Pericardium fibroblast (primary cell): ENCODE results near the gene HLTF. TPM values are rescaled to one million over a fixed set of nuclear protein-coding genes. Genes with fewer than 3 reads are reported as not detected.

Experiments
- total RNA-seq: library from RNA; depleted of rRNA; stranded (reverse); fragments of >200 nt; gene quantifications from 2 replicates; pipeline ENCODE4 v1.2.3, GENCODE V29; 2015

Gene HLTF, protein sequence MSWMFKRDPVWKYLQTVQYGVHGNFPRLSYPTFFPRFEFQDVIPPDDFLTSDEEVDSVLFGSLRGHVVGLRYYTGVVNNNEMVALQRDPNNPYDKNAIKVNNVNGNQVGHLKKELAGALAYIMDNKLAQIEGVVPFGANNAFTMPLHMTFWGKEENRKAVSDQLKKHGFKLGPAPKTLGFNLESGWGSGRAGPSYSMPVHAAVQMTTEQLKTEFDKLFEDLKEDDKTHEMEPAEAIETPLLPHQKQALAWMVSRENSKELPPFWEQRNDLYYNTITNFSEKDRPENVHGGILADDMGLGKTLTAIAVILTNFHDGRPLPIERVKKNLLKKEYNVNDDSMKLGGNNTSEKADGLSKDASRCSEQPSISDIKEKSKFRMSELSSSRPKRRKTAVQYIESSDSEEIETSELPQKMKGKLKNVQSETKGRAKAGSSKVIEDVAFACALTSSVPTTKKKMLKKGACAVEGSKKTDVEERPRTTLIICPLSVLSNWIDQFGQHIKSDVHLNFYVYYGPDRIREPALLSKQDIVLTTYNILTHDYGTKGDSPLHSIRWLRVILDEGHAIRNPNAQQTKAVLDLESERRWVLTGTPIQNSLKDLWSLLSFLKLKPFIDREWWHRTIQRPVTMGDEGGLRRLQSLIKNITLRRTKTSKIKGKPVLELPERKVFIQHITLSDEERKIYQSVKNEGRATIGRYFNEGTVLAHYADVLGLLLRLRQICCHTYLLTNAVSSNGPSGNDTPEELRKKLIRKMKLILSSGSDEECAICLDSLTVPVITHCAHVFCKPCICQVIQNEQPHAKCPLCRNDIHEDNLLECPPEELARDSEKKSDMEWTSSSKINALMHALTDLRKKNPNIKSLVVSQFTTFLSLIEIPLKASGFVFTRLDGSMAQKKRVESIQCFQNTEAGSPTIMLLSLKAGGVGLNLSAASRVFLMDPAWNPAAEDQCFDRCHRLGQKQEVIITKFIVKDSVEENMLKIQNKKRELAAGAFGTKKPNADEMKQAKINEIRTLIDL
- total RNA-seq: 15.7 and 19.4 TPM in 2 replicates

DNA sequence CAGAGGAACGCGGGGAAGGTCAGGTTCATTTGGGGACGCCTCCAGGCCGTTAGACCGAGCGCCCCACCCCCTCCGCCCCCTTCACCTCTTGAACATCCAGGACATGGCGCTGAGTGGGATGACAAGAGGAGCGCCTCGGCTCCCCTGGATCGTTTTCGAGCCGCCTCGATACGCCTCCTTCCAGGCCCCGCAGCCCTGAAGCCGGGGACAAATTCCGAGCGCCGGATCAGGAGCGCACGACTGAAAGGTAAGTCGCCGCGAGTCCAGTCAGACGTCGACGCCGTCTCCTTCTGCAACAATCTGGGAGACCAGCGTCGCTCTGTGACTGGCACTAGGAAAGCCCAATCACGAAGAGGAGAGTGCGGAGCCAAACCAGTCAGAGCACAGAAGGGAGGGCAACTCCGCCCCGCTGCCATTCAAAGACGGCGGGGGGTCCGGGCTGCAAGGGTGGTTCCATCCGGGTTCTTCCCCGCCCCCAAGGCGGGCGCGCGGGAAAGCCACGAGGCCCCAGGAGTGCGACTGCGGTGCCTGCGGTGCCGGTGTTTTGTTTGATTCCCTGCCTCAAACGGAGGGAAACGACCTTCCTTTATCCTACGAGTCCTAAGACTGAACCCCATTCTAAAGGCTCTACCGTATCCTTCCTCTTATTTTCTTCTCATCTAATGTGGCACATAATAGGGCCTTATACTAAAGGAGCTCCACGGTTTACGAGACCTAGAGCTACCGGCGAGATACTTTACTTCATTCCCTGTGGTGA, at the start of gene HLTF:
TSS of gene HLTF (minus strand) at position 302 of the 757 bp plus-strand sequence. CDS start at position 105, 197 bp downstream.

DNA sequence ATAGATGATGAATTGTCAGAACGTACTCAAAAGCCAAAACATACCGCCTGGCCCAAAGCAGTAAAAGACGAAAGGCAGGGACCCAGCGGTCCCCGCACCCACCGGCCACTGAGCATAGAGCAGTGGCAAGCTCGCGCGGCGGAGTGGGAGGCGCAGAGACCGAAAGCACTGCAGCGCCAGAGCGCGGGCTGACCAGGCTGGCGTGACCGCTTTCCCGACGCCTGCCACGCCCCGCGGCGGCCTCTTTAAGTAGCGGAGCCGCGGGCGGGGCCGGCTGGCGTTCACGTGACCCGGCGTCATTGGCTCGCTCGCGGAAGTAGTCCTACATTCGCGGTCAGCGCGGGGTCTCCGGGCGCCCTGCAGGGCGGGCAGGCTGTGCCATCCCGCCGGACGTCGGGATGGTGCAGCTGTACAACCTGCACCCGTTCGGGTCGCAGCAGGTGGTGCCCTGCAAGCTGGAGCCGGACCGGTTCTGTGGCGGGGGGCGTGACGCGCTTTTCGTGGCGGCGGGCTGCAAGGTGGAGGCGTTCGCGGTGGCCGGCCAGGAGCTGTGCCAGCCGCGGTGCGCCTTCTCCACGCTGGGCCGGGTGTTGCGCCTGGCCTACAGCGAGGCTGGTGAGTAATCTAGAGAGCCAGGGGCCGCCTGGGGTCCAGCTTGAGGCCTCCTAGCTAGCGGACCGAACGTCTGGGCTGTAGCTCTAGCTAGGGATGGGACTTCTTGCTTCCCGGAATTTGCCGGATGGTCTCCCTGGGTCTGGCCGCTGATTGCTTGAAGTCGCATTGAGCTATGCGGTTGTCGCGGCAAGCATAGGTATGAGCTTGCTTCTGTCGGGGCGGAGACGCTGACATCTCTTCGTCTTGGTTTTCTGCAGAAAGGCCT, 43.2 kb upstream of the HLTF start, which contains the start of gene HPS3:
TSS of gene HPS3 (plus strand) at position 313 of the 880 bp plus-strand sequence. CDS start at position 399, 86 bp downstream.

DNA sequence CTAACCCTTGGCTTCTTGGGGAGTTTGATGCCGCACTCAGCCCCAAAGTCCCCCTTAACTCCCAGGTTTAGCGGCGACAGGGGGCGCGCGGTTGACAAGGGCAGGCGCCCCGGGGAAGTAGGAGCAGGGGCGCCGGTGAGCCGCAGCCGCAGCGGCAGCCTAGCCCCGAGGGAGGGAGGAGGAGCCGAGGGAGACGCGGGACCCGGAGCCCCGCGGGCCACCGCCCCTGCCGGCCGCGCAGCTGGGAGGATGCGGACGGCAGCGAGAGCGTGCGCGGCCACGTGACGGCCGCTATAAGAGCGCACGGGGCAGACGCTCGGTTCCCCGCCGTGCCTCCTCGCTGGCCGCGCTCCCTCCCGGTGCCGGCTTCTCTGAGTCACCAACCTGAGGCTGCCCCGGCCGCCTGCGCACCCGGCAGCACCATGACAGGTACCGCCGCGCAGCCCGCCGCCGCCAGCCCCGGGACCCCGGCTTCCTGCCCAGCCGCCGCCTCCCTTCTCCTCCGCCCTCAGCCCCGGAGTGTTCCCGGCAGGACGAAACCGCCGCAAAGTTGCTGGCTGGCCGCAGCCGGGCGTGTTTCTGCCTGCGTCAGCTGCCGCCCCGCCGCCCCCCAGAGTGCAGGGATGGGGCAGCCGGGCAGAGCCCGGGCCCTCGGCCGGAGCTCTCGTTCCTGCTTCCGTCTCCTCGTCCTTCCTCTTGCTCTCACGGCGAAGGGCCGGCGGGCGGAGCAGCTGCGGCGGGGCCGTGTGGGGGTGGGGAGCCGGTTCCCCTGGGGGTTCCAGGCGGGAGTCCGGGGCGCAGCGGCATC, 94.9 kb downstream of the HLTF start, which contains the start of gene GYG1:
TSS of gene GYG1 (plus strand) at position 322 of the 808 bp plus-strand sequence. CDS start at position 423, 101 bp downstream.

Other genes starting within 250 kb of the HLTF start
- gene CPA3, start 221.2 kb downstream of the HLTF start, total RNA-seq: not detected in 2 replicates
- gene GYG1, start 95.0 kb downstream of the HLTF start, total RNA-seq: 31.7 and 66.7 TPM in 2 replicates
- 12.7 and 16.5 TPM in 2 replicates for gene HPS3, start 43.1 kb upstream of the HLTF start, total RNA-seq
- 0.47 TPM in 1 of 2 replicates, not detected in the other for gene CP, start 135.3 kb upstream of the HLTF start, total RNA-seq
- gene TM4SF18, start 247.1 kb upstream of the HLTF start, total RNA-seq: under 0.01 and 7.1 TPM in 2 replicates